ENCODE measurements around the gene C8G.

Gene C8G

DNA sequence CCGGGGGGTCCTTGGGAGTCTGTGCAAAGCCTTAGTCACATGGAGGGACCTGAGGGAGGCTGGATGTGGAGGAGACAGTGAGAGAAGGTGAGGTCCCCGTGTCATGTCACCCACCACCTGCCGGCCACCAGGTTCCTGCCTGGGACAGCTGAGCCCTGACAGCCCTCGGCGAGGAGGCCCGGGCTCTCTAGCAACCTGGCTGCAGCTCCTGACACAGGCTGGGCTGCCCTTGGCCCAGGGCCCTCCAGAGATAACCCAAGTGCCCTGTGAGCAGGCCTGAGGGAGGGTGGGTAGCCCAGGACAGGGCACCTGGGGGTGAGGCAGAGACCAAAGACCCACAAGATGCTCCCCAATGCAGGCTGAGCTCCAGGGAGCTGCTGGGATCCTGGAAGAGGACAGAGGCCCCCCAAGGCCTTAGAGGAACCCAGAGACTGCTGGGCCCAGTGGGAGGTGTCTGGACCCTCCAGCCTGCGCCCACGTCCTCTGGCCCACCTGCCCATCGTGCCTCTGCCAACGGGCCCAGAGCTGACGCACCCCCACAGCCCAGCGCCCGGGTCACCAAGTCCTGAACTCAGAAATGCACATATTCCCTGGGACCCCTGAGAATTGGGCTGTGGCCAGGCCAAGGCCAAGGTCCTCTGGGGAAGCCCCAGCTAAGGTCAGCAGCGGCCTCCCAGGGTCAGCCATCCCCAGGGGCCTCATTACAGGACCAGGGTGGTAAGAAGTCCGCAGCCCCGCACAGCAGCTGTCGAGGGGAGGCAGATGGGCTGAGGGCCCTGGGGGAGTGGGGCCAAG, 23.5 kb downstream of the C8G start:
- no peak for DNase-seq (ENCODE audit: low read depth in 2 of 2)

DNA sequence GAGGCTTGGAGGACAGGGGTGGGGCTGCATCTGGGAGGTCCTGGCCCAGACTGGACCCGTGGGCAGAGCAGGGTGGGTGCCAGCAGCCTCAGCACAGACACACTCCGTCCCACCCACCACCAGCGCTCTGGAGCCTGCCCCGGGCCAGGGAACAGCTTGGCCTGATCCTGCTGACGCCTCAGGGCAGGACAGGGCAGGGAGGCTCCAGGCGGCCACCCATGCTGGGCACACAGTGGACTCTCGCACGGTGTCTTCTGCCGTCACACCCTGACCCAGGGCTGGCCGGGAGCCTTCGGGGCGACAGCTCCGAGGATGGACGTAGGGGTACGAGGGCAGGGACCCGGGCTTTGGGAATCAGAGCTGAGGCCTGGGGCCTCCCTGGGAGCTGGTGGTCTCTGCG, 24.1 kb downstream of the C8G start:
- no peak for DNase-seq (ENCODE audit: low read depth in 2 of 2)

DNA sequence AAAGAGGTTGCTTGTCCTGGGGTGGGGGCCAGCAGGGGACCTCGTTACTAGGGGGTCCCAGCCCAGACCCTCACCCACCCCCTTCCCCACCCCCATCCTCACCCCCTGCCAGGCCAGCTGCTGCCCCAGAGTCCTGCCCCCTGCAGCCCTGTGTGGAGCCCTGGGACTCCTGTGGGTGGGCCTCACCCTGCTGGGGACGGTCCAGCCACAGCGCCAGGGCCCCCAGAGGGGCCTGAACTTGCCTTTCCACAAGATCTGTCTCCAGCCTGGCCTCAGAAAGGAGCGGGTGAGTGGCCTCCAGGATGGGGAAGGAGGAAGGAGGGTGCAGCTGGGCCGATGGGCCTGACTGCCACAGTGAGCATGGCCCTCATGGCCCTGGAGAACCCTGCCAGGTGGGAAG, 24.7 kb downstream of the C8G start:
- DNase-seq (ENCODE audit: low read depth in 2 of 2): no peak

DNA sequence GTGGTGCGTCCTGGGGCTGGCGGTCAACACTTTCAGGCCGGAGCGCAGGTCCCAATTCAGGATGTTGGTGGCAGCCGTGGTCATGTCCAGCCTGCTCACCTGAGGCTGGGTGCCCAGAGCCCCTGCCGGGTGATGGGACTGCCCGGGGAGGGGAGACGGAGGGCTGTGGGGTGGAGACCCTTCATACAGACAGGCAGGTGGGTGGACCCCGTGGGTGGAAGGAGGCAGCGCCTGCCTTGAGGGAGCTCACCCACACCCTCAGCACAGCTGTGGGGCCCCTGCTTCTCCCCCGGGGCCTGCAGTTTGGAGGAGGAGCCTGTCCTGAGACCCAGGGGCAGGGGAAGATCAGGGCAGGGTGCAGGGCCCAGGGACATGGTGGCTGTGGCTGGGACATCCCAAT, 25.3 kb downstream of the C8G start:
- no peak for DNase-seq (ENCODE audit: low read depth in 2 of 2)

DNA sequence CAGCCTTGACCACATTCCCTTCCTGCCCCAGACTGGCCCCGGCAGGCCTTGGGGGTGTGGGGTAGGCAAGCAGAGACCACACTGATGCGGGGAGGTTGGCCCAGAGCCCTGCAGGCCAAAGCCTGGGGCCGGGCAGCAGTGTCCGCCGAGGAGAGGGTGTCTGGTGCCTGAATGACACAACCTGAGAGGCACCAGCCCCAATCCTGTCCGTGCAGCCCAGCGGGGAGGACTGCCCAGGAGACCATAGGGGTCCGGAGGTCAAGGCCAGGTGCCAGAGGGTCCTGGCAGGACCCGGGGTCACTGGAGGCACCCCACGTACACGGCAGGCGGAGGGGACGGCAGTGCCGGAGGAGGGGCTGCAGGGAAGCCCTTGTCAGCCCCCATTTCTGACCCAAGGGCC, 26.7 kb downstream of the C8G start:
- no peak for DNase-seq (ENCODE audit: low read depth in 2 of 2)

DNA sequence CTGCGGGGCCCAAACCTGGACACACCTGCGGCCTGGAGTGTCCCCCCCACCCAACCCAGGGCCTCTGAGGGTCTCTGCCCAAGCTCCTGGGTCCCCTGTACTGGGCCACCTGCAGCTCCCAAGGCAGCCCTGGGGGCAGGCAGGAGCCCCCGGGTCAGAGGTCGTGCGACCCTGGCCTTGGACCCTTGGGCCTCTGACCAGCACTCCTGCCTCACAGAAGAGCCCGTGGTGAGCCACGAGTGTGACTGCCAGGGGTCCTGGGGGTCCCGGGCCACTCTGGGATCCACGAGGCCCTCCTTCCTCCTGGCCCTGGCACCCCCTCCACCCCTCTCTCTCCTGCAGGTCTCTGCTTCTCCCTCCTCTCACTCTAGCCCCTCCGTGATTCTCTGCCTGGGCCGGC, 27.3 kb downstream of the C8G start:
- DNase-seq (ENCODE audit: low read depth in 2 of 2): no peak

DNA sequence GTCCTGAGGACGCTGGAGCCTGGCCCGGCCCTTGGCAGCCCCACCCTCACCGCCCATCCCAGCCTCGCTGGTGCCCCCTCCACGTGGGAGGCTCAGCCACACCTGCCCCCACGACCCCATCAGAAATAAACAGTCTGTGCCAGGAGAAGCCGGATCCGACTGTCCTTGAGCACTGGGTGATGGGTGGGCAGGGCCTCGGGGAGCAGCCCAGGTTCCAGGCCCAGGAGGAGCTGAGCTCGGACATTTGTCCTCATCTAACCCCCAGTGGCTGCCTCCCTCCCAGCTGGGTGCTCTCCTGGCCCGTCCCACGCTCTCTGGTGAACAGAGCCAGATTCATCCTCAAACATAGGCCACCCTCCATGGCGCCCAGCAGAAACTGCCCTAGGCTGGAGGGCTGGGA, 27.7 kb downstream of the C8G start:
- no peak for DNase-seq (ENCODE audit: low read depth in 2 of 2)

DNA sequence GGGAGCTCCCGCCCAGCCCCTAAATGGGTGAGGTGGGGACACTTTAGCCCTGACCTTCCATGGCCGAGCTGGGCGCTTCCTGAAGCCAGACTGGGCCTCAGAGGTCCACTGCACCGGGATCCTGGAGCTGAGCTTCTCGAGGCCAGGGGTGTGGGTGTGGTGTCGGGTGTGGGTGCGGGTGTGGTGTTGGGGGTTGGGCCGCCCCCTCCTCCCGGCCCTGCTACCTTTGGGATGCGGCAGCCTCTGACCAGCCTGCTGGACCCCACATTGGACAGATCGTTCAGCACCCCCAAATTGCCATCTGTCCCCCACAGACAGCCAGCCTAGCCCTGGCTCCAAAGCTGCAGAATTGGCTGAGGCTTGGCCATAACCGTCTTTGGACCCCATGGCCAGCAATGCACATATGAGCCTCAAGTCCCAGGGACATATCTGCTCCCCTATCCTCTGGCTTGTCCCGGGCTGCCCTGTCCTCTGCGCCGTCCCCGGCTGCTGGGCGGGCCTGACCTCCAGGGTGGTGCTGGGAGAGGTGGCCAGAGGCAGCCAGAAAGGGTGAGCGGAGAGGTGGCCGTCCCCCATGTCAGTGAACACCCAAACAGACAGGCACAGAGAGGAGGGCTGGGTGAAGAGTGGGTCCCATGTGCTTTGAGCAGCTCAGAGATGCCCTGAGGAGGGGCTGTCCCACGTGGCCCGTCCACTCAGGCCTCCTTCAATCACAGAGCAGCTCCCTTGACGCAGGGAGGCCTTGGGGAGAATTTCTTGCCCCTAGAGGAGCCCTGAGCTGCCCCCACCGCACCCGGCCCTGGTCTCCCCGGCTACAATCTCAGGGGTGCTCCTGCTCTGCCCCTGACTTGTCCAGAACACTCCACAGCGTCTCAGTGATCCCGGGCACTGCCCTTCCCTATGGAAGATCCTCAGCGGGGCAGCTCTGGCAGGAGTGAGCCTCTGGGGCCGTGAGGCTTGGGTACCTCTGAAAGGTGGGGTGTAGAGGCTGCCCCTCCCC, 28.9 kb downstream of the C8G start:
- DNase-seq (ENCODE audit: low read depth in 2 of 2): no peak

DNA sequence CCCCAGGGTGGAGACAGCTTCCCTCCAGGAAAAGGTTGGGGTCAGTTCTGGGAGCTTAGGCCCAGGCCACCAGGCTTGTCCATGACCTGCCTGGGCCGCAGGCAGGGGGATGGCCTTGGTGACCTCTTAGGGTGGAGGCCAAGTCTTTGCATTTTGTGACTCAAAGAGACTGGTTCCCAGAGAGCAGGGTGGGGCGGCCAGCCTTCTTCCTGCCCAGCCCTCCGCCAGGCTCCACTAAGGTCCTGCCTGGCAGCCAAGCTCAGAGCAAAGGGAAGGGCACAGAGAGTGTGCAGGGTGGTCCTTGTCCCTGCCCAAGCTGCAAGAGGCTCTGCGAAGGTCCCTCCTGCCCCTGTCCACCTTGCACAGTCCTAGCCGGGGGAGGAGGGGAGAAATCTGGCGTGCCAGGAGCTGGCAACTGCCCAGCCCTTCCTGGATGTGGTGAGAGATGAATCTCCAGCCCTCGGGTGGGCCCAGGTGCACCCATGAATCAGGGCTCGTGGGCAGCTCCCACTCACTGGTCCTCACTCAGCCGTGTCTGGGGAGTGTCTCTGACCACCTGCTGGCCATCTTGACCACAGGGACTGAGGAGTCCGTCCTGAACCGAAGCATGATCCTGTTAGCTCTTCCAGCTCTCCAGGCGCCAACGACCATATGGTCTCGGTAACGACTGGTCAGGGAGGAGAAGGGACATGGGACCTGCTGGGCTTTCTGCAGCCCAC, 29.9 kb downstream of the C8G start:
- DNase-seq (ENCODE audit: low read depth in 2 of 2): no peak

DNA sequence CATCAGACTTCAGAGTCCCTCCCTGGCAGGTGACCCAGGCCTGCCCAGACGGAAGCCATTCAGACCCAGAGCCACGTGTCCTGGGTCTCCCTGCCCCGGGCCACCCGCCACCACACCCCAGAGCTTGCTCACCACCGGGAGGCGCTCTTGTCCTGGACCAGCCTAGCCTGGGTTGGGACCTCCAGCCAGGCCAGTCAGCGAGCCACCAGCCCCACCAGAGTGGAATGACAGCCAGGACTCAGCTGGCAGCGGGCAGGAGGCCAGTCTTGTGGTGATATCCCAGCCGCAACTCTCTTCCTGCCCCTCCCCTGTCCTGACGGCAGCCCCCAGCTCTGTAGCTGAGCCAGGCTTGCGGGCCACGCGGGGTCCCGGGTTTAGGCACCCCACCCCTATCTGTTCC, 30.6 kb downstream of the C8G start:
- DNase-seq (ENCODE audit: low read depth in 2 of 2): no peak

DNA sequence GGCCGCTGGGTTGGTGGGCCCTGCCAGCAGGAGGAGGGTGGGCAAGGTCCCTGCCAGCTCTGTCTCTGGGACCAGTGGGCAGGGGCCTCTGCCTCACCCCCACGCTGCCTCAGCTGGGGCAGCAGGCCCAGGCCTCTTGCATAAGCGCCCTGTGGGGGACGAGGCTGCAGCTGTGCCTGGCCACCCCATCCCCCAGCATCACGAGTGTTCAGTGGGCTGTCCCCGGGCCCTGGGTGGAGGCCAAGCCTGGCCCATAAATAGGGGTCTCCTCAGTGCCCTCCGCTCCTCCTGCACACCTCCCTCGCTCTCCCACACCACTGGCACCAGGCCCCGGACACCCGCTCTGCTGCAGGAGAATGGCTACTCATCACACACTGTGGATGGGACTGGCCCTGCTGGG, 32.2 kb downstream of the C8G start, which contains the start of gene PTGDS:
TSS of gene PTGDS (plus strand) at position 282 of the 400 bp plus-strand sequence. CDS start at position 357, 75 bp downstream.
- DNase-seq (ENCODE audit: low read depth in 2 of 2): no peak

DNA sequence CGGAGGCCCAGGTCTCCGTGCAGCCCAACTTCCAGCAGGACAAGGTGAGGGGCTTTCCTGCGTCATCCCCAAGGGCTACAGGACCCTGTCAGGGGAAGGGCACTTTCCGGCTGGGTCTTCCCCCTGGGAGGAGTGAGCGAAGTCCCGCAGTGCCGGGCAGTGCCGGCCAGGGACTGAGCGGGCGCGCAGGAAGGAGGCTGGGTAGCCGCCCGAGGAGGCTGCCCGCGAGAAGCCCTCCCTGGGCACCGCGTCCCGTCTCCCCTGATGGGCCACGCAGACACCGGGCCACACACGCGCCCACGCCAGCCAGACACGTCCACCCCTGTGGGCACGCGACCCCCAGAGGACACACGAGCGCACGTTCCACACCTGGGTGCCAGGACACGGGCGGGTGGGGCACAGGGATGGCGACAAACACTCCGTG, 32.6 kb downstream of the C8G start:
- DNase-seq (ENCODE audit: low read depth in 2 of 2): no peak

DNA sequence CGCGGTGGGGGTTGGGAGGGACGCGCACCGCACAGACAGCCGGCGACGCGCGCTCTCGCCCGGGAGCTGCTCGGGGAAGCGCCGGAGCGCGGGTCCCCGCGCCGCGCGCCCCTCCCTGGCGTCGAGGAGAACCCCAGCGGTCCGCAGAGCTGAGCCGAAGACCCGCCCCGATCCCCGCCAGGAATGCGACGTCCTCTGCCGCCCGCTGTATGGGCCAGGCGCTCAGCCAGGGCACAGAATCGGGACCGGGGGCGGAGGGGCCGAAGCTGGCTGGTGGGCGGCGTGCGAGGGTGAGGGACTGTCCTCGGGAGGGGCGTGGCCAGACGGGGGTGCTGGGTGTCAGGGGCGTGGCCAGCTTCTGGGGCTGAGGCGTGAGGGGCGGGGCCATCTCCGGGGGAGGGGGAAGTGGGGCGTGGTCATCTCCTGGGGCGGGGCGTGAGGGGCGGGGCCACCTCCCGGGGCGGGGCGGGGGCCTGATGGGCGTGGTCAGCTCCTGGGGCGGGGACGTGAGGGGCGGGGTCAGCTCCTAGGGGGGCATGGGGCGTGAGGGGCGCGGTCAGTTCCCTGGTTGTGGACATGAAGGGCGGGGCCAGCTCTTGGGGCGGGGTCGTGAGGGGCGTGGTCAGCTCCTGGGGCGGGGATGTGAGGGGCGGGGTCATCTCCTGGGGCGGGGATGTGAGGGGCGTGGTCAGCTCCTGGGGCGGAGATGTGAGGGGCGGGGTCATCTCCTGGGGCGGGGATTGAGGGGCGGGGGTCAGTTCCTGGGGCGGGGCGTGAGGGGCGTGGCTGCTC, 33.2 kb downstream of the C8G start:
- no peak for DNase-seq (ENCODE audit: low read depth in 2 of 2)

DNA sequence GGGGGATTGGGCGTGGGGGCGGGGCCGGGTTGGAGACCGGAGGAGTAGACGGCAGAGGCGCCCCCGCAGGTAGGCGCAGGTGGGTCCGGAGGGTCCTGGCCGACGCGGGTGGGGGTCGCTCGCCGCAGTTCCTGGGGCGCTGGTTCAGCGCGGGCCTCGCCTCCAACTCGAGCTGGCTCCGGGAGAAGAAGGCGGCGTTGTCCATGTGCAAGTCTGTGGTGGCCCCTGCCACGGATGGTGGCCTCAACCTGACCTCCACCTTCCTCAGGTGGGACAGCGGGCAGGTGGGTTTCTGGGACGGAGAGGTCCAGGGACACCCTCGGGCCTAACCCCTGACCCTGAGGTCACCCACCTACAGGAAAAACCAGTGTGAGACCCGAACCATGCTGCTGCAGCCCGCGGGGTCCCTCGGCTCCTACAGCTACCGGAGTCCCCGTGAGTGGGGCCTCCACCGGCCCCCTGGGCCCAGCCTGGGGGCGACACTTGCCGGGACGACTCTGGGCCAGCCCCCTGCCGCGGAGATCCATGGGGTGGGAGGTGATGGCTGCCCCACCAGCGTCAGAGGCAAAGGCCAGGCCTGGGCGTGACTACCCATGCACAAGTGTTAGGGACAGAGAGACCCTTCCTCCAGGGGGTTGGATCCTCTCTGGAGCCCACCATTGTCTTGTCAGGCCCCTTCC, 34.0 kb downstream of the C8G start:
- DNase-seq (ENCODE audit: low read depth in 2 of 2): no peak

DNA sequence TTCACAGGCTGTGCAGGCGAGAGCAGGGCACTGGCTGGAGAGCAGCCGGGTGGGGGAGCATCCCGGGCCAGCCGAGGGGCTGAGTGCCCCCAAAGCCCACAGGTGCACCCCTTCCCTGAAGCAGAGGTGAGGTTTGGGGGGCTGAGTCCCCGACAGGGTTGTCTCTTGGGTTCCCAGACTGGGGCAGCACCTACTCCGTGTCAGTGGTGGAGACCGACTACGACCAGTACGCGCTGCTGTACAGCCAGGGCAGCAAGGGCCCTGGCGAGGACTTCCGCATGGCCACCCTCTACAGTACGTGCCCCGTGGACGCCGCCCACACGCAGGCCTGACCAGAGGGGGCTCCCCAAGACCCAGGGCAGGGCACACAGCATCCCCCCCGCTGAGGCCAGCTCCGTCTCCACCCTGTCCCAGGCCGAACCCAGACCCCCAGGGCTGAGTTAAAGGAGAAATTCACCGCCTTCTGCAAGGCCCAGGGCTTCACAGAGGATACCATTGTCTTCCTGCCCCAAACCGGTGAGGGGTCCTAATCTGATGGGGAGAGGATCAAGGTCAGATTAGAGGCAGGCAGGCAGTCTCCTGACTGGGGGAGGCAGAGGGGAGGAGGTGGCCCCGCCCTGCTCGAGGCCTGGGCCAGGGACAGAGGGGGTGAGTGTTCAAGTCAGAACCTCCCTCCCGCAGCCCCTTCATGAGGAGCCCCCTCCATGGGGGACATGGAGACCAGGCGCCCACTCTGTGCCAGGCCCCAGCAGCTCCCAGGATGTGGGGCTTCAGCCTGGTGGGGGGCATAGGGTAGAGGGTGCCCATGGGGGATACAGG, 34.9 kb downstream of the C8G start:
- no peak for DNase-seq (ENCODE audit: low read depth in 2 of 2)

DNA sequence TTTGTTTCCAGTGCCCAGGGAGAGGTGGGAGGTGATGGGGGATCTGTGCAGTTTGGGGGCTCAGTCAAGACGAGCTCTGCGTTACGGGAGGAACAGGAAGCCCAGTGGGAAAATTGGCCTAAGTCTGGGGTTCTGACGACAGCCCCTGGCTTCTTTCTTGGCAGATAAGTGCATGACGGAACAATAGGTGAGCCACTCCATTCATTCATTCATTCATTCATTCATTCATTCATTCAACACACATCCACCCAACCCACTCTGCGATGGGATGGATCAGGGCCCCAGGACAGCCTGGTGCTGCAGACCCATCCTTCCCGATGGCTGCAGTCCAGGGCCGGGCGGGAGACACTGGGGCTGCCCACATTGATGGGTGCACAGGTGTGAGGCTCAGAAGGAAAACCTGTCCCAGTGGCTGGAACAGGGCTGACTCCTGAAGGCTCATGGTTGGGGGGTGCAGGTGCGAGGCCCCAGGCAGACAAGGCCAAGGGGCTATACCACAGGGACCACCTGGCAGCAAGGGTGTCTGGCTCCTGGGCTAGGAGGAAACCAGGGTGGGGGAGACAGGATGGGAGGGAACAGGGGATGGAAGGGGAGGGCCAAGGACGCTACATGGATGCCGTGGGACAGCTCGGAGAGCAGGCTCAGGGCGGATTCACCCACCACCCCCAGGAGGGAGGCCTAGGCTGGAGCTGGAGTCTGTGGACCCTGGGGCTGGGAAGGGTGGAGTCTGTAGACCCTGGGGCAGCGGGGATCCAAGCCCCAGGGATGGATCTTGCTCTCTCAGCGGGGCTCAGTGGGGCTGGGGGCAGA, 35.8 kb downstream of the C8G start:
- DNase-seq (ENCODE audit: low read depth in 2 of 2): no peak

DNA sequence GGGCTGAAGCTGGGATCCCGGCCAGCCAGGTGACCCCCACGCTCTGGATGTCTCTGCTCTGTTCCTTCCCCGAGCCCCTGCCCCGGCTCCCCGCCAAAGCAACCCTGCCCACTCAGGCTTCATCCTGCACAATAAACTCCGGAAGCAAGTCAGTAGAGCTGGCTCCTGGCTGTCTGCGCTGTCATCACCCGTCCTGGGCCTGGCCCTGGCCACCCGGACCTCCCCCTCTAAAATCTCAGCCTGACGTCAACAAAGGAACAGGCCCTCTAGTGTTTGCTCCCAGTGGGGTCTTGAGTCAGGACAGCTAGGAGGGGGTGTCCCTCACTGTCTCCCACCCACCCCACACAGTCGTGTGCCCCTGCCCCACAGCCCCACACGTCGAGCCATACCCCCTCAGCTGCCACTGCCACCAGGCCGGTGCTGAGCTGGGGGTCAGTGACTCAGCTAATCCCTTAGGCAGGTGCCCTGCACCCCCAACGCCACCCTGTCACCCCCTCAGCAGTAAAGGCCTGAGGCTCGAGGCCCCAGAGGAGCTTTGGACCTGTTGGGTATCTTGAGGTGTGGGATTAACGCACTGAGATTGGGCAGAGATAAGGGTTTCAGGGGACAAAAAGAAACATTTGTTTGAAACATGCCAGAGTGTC, 36.7 kb downstream of the C8G start:
- DNase-seq (ENCODE audit: low read depth in 2 of 2): no peak
